ENCODE data around the gene LINC00305.
A peak's percentile ranks its signal among the peaks of the same experiment; 100 is the strongest.

The LINC00305 gene

DNA sequence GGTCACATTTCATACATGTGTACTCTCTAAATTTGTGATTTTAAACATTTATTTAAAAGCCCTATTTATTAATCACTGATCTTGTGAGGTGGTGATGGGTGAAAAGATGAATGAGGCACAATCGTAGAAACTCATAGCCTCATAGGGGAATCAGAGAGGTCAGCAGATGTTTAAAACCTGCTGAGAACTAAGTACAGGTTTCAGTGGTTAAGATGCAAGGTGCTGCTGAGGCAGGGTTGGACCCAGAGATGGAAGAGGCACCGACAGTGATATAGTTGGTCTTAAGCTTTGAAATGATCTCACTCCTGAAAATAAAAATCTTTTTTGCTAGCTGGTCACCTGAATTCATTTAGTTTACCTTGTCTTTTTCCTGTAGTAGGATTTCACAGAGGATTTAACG is 49.6 kb downstream of the LINC00305 start:
- no peak overlapping the region for H3K27ac ChIP-seq
- TF ChIP-seq CTCF (conservative IDR thresholded peaks at IDR 0.05), result no peak

DNA sequence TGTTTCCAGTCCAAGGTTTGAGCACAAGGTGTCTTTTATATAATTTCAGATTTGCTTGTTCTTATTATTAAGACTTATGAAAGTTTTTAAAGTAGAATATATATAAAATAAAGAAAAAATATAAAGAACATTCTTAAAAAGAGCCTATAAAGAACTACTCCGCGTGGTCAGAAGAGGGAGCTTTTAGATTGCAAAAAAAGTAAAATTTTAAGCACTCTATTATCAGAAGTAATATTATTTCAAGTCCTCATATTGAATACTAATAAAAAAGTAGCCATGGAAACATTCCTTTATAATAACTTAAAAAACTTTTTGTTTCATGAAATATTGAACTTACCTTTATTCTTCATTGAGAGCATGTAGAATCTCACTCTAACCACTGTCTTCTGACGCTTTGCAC is 51.4 kb downstream of the LINC00305 start:
- no peak overlapping the region for H3K27ac ChIP-seq
- TF ChIP-seq CTCF (conservative IDR thresholded peaks at IDR 0.05), result peak; percentile 48

DNA sequence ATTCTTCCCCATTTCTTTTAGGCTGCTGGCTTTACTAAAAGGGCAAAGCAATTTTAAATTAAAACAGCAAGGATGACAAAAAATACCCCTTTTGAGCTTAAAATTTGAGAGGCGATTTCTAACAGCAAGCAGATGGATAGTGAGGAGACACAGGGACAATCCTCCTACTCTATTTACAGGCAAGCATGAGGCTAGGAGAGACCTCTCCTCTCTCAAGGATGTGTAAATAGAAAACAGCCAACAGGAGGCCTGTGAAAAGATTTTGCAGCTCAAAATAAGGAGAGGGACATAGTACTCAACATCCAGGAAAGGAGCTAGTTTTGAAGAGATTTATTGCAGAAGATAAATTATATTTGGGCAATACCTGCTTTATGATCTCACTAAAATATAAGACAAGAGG is 53.8 kb downstream of the LINC00305 start:
- H3K27ac ChIP-seq, result no peak overlapping the region
- no peak for TF ChIP-seq CTCF (conservative IDR thresholded peaks at IDR 0.05)

- TF ChIP-seq CTCF (conservative IDR thresholded peaks at IDR 0.05), result no peak
- no peak overlapping the region for H3K27ac ChIP-seq
Measured at GRCh38 chr18:64094210-64094609, 54.7 kb downstream of the LINC00305 start.

GRCh38 chr18:64091526-64091925 is 57.4 kb downstream of the LINC00305 start:
- no peak for TF ChIP-seq CTCF (conservative IDR thresholded peaks at IDR 0.05)
- no peak overlapping the region for H3K27ac ChIP-seq

- no peak for TF ChIP-seq CTCF (conservative IDR thresholded peaks at IDR 0.05)
Measured at GRCh38 chr18:64090876-64091275, 58.0 kb downstream of the LINC00305 start.

DNA sequence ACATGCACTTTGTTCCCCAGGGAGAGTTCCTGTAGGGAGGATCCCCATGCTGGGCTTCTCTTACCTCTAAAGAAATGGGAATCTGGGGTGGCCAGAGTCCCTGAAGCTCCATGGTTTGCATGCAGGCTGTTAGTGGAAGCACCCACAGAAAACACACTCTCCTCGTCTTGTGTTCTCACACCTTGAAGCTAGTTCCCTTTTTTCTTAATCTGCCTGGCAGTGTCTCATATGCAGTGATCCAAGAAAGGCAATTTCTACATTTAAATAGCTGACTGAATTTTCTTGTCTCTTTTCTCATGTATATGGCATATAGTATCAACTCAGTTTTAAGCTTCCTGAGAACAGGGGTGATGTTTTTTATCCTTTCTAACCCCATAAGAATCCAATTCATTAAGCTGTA is 65.0 kb downstream of the LINC00305 start:
- no peak overlapping the region for H3K27ac ChIP-seq
- TF ChIP-seq CTCF (conservative IDR thresholded peaks at IDR 0.05), result no peak

More at GRCh38 chr18:64090876-64091275, 58.0 kb downstream of the LINC00305 start:
- H3K27ac ChIP-seq, result no peak overlapping the region

GRCh38 chr18:64082513-64082912 is 66.4 kb downstream of the LINC00305 start:
- H3K27ac ChIP-seq, result no peak overlapping the region
- no peak for TF ChIP-seq CTCF (conservative IDR thresholded peaks at IDR 0.05)
